OCI-LY7 (cell line): Measurements from ENCODE around the gene PSMB5. TPM values are rescaled to one million over a fixed set of nuclear protein-coding genes. Genes with fewer than 3 reads are reported as not detected.

ENCODE experiments used
- BruUV-seq: library from RNA; stranded (reverse); fragments of 400-500 nt; replicated peaks from 2 replicates; lab custom pipeline; 2021; lab: Mats Ljungman, UMichigan
- CTCF ChIA-PET: fragments of 300-600 bp; sonication (Branson Sonifier 250); formaldehyde crosslinking; loops from one replicate; lab custom pipeline; 2022; ENCODE audit warnings: antibody characterized with exemption; ENCODE audit not compliant: unreplicated experiment; lab: Charles Lee
- POLR2A ChIA-PET: fragments of 300-600 bp; sonication (Branson Sonifier 250); formaldehyde crosslinking; loops from one replicate; lab custom pipeline; 2022; ENCODE audit warnings: antibody characterized with exemption; lab: Charles Lee
- DNase-seq: peaks from one replicate; pipeline ENCODE4 v3.0.0-alpha.2; 2015; ENCODE audit warnings: low spot score
- H2AFZ ChIP-seq: fragments of 200-600 bp; sonication (generic), shearing (Covaris generic); 2 replicates; pipeline ENCODE4 v1.6.1; 2014; ENCODE audit warnings: mild to moderate bottlenecking, antibody characterized with exemption, low read length, moderate library complexity
- H3K27ac ChIP-seq: fragments of 200-600 bp; sonication (generic); 2 replicates; pipeline ENCODE4 v1.5.1; 2014; ENCODE audit warnings: mixed run types, low read depth, mild to moderate bottlenecking, moderate library complexity, low read length, inconsistent platforms; ENCODE audit not compliant: poor library complexity, severe bottlenecking
- H3K36me3 ChIP-seq: fragments of 200-600 bp; sonication (generic); 2 replicates; pipeline ENCODE4 v1.6.1; 2014; ENCODE audit warnings: mild to moderate bottlenecking, antibody characterized with exemption, low read length, moderate library complexity, mixed read lengths; ENCODE audit not compliant: insufficient read depth
- H3K4me1 ChIP-seq: fragments of 200-600 bp; sonication (generic); 2 replicates; pipeline ENCODE4 v1.5.1; 2014; ENCODE audit warnings: mild to moderate bottlenecking, low read length; ENCODE audit not compliant: insufficient read depth, poor library complexity, severe bottlenecking
- H3K4me2 ChIP-seq: fragments of 200-600 bp; sonication (generic); 2 replicates; pipeline ENCODE4 v1.6.1; 2014; ENCODE audit warnings: mild to moderate bottlenecking, low read length
- H3K4me3 ChIP-seq: fragments of 200-600 bp; sonication (generic); 2 replicates; pipeline ENCODE4 v1.5.1; 2014; ENCODE audit warnings: mild to moderate bottlenecking, low read depth, low read length; ENCODE audit not compliant: poor library complexity, severe bottlenecking
- H3K79me2 ChIP-seq: fragments of 200-600 bp; sonication (generic); 2 replicates; pipeline ENCODE4 v1.6.1; 2016; ENCODE audit warnings: low read depth, mild to moderate bottlenecking, low read length, moderate library complexity, mixed read lengths; ENCODE audit not compliant: insufficient read depth
- H3K9me2 ChIP-seq: fragments of 200-600 bp; sonication (generic); 2 replicates; pipeline ENCODE4 v1.6.1; 2016; ENCODE audit warnings: mild to moderate bottlenecking, low read length, mixed read lengths; ENCODE audit not compliant: insufficient read depth
- H3K9me3 ChIP-seq: fragments of 200-600 bp; sonication (generic); 2 replicates; pipeline ENCODE4 v1.6.1; 2014; ENCODE audit warnings: mild to moderate bottlenecking, mixed run types, low read length, mixed read lengths
- H4K20me1 ChIP-seq: fragments of 200-600 bp; sonication (generic); 2 replicates; pipeline ENCODE4 v1.6.1; 2014; ENCODE audit warnings: mild to moderate bottlenecking, antibody characterized with exemption, low read length, moderate library complexity, mixed read lengths; ENCODE audit not compliant: insufficient read depth
- CTCF ChIP-seq: fragments of 200-600 bp; sonication (generic); conservative IDR thresholded peaks from 2 replicates; pipeline ENCODE4 v1.5.1; 2014; ENCODE audit warnings: mild to moderate bottlenecking, antibody characterized with exemption, low read length, moderate library complexity, mixed read lengths
- EZH2phosphoT487 ChIP-seq: fragments of 200-600 bp; sonication (generic); IDR thresholded peaks from 2 replicates; pipeline ENCODE4 v1.6.1; 2018; ENCODE audit warnings: low read depth, borderline replicate concordance, mild to moderate bottlenecking, mixed run types, antibody characterized with exemption, low read length, moderate library complexity, mixed read lengths
- intact Hi-C: fragments of 100-400 bp; cut with micrococcal nuclease; formaldehyde crosslinking; loops from one replicate; pipeline ENCODE4 v1.10.0; 2022; ENCODE audit not compliant: unreplicated experiment
- total RNA-seq, 2 experiments: library from RNA; depleted of rRNA in 1 of 2; stranded (reverse); fragments of >200 nt in 1 of 2; shearing (Covaris generic) in 1 of 2; gene quantifications; 2 replicates each; pipeline ENCODE4 v1.2.3, GENCODE V29; 2014 to 2022

PSMB5 gene
- total RNA-seq, 2 experiments from 2014 or later, result 111 to 122 TPM

- CTCF ChIA-PET, result no interaction called here
- TSS peak; percentile 54 for BruUV-seq
- peaks cover 63% of the 10 kb centered on the region for H3K36me3 ChIP-seq
- H3K27ac ChIP-seq, result no peak overlapping the region
- intact Hi-C loops, result no loop called here
- peaks cover 18% of the 10 kb centered on the region for H3K4me1 ChIP-seq
- no peak overlapping the region for H3K4me2 ChIP-seq
- TF ChIP-seq EZH2phosphoT487 (no peak), CTCF (no peak)
- no peak overlapping the region for H2AFZ ChIP-seq
- peaks cover 42% of the 10 kb centered on the region; the same call in 1 of the 2 replicates for H3K79me2 ChIP-seq
- no peak for DNase-seq
- POLR2A ChIA-PET, result interaction anchor here (0.7 to 1.6 kb wide), 2 partner anchors 24 to 120 kb away, joined by 3 read pairs; no protein-coding TSS in a partner anchor
- H3K9me3 ChIP-seq, result no peaks in the 10 kb centered on the region
- no peaks in the 10 kb centered on the region for H3K9me2 ChIP-seq
- 0 out of 2 replicates have a peak, but pooled peaks cover 7% of the 10 kb centered on the region for H4K20me1 ChIP-seq
- no peak overlapping the region for H3K4me3 ChIP-seq
These were observed 3.8 kb downstream of the PSMB5 start for GRCh38 chr14:23030936-23031335.

- Histone ChIP-seq H3K27ac (no peak overlapping the region), H3K9me3 (no peaks in the 10 kb centered on the region), H2AFZ (no peak overlapping the region), H4K20me1 (0 out of 2 replicates have a peak, but pooled peaks cover 7% of the 10 kb centered on the region), H3K36me3 (peaks cover 78% of the 10 kb centered on the region), H3K4me1 (peaks cover 8% of the 10 kb centered on the region), H3K9me2 (no peaks in the 10 kb centered on the region), H3K79me2 (peaks cover 33% of the 10 kb centered on the region; the same call in 1 of the 2 replicates), H3K4me3 (no peak overlapping the region), H3K4me2 (no peak overlapping the region)
- ChIA-PET CTCF (no interaction called here), POLR2A (no interaction called here)
- BruUV-seq, result no TSS peak
- DNase-seq, result no peak
- no peak for TF ChIP-seq EZH2phosphoT487
- TF ChIP-seq CTCF, result no peak
- intact Hi-C loops, result no loop called here
These were observed 5.9 kb downstream of the PSMB5 start for GRCh38 chr14:23028799-23029198.

GRCh38 chr14:23025151-23025814 is 9.4 kb downstream of the PSMB5 start:
- Histone ChIP-seq H3K4me3 (no peak overlapping the region), H3K4me1 (no peaks in the 10 kb centered on the region), H3K9me3 (no peaks in the 10 kb centered on the region), H4K20me1 (0 out of 2 replicates have a peak, but pooled peaks cover 7% of the 10 kb centered on the region), H3K36me3 (peaks cover 46% of the 10 kb centered on the region), H3K79me2 (peaks cover 15% of the 10 kb centered on the region; the same call in 1 of the 2 replicates), H2AFZ (no peak overlapping the region), H3K4me2 (no peak overlapping the region), H3K27ac (no peak overlapping the region), H3K9me2 (no peaks in the 10 kb centered on the region)
- no peak for TF ChIP-seq EZH2phosphoT487
- no peak for DNase-seq
- intact Hi-C loops, result no loop called here
- ChIA-PET CTCF (no interaction called here), POLR2A (interaction anchor here (0.6 to 1.3 kb wide), 2 partner anchors 8 to 14 kb away, joined by 4 to 5 read pairs; no protein-coding TSS in a partner anchor)
- no TSS peak for BruUV-seq
